Panc1 (cell line): ENCODE measurements around the gene PHF13.

Experiments used
- CTCF ChIP-seq: fragments of 450-650 bp; IDR thresholded peaks from 2 replicates; pipeline ENCODE4 v1.5.1; 2017; ENCODE audit warnings: mild to moderate bottlenecking
- POLR2AphosphoS5 ChIP-seq: IDR thresholded peaks from 2 replicates; pipeline ENCODE4 v1.6.1; 2012; ENCODE audit warnings: mild to moderate bottlenecking, low read depth, low read length, moderate library complexity
- REST ChIP-seq, 2 experiments: IDR thresholded peaks; 2 replicates each; pipeline ENCODE4 v1.6.1; 2011 to 2012; ENCODE audit warnings: low read depth in 2 of 2, control low read depth in 1 of 2, low read length in 1 of 2, mild to moderate bottlenecking in 1 of 2, moderate library complexity in 1 of 2; ENCODE audit not compliant: insufficient read depth in 1 of 2
- TCF7L2 ChIP-seq: IDR thresholded peaks from 2 replicates; pipeline ENCODE4 v1.6.1; 2011; ENCODE audit warnings: mild to moderate bottlenecking, low read depth, low read length, inconsistent platforms

- TF ChIP-seq POLR2AphosphoS5 (no peak), REST (IDR thresholded peaks at IDR 0.05; ENCODE audit: insufficient read depth in 1 of 2, low read depth in 2 of 2, low read length in 1 of 2) (no peak), CTCF (no peak), TCF7L2 (no peak)
Observed at GRCh38 chr1:6672558-6672957, 59.0 kb downstream of the PHF13 start.
